Occipital lobe (tissue), 2 donors: ENCODE data around the gene NRBF2. TPM values are rescaled to one million over a fixed set of nuclear protein-coding genes. Genes with fewer than 3 reads are reported as not detected.
"Not testable (repeated sequence)": the region's sequence is repeated elsewhere in the genome, so short reads cannot be mapped to it uniquely, and the experiment has no call there.

Experiments used
- DNase-seq: peaks from one replicate; lab custom pipeline; 2025; lab: John Stamatoyannopoulos, UW
- total RNA-seq: library from RNA; depleted of rRNA; stranded (reverse); fragments of >200 nt; gene quantifications from one replicate; pipeline ENCODE4 v1.2.3, GENCODE V29; 2014

The NRBF2 gene
- total RNA-seq, 1 donor from 2014 or later: 15.9 TPM

GRCh38 chr10:63116452-63117072 lies 16.6 kb upstream of the NRBF2 start:
- no peak for DNase-seq

- no peak for DNase-seq
Observed at GRCh38 chr10:63119041-63119440, 14.1 kb upstream of the NRBF2 start.

- no peak for DNase-seq
Observed at GRCh38 chr10:63120554-63120953, 12.6 kb upstream of the NRBF2 start.

- no peak for DNase-seq
Observed at GRCh38 chr10:63123727-63124362, 9.3 kb upstream of the NRBF2 start.

- DNase-seq: no peak
Observed at GRCh38 chr10:63125459-63125858, 7.7 kb upstream of the NRBF2 start.

- no peak for DNase-seq
Observed at GRCh38 chr10:63128443-63128842, 4.7 kb upstream of the NRBF2 start.

GRCh38 chr10:63129888-63130287 lies 3.2 kb upstream of the NRBF2 start:
- no peak for DNase-seq

GRCh38 chr10:63132651-63133055 lies 475 bp upstream of the NRBF2 start:
- no peak for DNase-seq

GRCh38 chr10:63133821-63134557 lies 861 bp downstream of the NRBF2 start:
- no peak for DNase-seq

GRCh38 chr10:63137306-63137705 lies 4.2 kb downstream of the NRBF2 start:
- DNase-seq: no peak

GRCh38 chr10:63140077-63140476 lies 6.9 kb downstream of the NRBF2 start:
- DNase-seq: no peak

GRCh38 chr10:63142136-63142535 lies 9.0 kb downstream of the NRBF2 start:
- DNase-seq: no peak

- no peak for DNase-seq
Observed at GRCh38 chr10:63143987-63144386, 10.9 kb downstream of the NRBF2 start.

- no peak for DNase-seq
Observed at GRCh38 chr10:63145782-63146181, 12.7 kb downstream of the NRBF2 start.

- no peak for DNase-seq
Observed at GRCh38 chr10:63146503-63146902, 13.4 kb downstream of the NRBF2 start.

- no peak for DNase-seq
Observed at GRCh38 chr10:63150745-63151144, 17.6 kb downstream of the NRBF2 start.

- DNase-seq: not testable (repeated sequence)
Observed at GRCh38 chr10:63153868-63154545, 20.9 kb downstream of the NRBF2 start.

GRCh38 chr10:63154546-63155387 lies 21.6 kb downstream of the NRBF2 start:
- DNase-seq: no peak

- DNase-seq: no peak
Observed at GRCh38 chr10:63155388-63156020, 22.4 kb downstream of the NRBF2 start.

GRCh38 chr10:63156236-63156635 lies 23.1 kb downstream of the NRBF2 start:
- DNase-seq: no peak
